Measurements from ENCODE around the gene FNDC8. TPM values are rescaled to one million over a fixed set of nuclear protein-coding genes. Genes with fewer than 3 reads are reported as not detected.
"Not testable (repeated sequence)": the region's sequence is repeated elsewhere in the genome, so short reads cannot be mapped to it uniquely, and the experiment has no call there.

Gene FNDC8
- total and polyA plus RNA-seq, 4 donors, result 0.19 to 0.24 TPM; not detected in 2

GRCh38 chr17:35151080-35151479, 29.7 kb downstream of the FNDC8 start:
- H3K4me3 ChIP-seq (ENCODE audit: low read depth, low read length); H3K27me3 ChIP-seq (ENCODE audit: control insufficient read depth, insufficient read depth, low read length); H3K27ac ChIP-seq (ENCODE audit: low read depth, low read length); H3K4me1 ChIP-seq (ENCODE audit: control insufficient read depth, insufficient read depth, low read length); H3K9me3 ChIP-seq (ENCODE audit: control insufficient read depth, insufficient read depth, low read length); DNase-seq (ENCODE audit: low read depth in 4 of 6, low spot score in 6 of 6); H3K36me3 ChIP-seq (ENCODE audit: control insufficient read depth, insufficient read depth, low read length): not testable (repeated sequence)
- WGBS (ENCODE audit: insufficient coverage), result 91% methylated on average over 22 of the region's 29 CpGs

- Histone ChIP-seq H3K9me3 (ENCODE audit: control insufficient read depth, insufficient read depth, low read length) (no peaks in the 10 kb centered on the region), H3K4me3 (ENCODE audit: low read depth, low read length) (no peak overlapping the region), H3K4me1 (ENCODE audit: control insufficient read depth, insufficient read depth, low read length) (no peaks in the 10 kb centered on the region), H3K36me3 (ENCODE audit: control insufficient read depth, insufficient read depth, low read length) (no peaks in the 10 kb centered on the region), H3K27ac (ENCODE audit: low read depth, low read length) (no peak overlapping the region), H3K27me3 (ENCODE audit: control insufficient read depth, insufficient read depth, low read length) (no peaks in the 10 kb centered on the region)
- 79% methylated on average over 4 of the region's 13 CpGs for WGBS (ENCODE audit: insufficient coverage)
- DNase-seq (ENCODE audit: low read depth in 4 of 6, low spot score in 6 of 6), result peak in 2 of 6 donors; percentile 13 to 15
These were observed 31.2 kb downstream of the FNDC8 start for GRCh38 chr17:35152421-35153140.

- DNase-seq (ENCODE audit: low read depth in 4 of 6, low spot score in 6 of 6), result peak in 1 of 6 donors; percentile 28
- Histone ChIP-seq H3K4me1 (ENCODE audit: control insufficient read depth, insufficient read depth, low read length) (no peaks in the 10 kb centered on the region), H3K9me3 (ENCODE audit: control insufficient read depth, insufficient read depth, low read length) (no peaks in the 10 kb centered on the region), H3K27me3 (ENCODE audit: control insufficient read depth, insufficient read depth, low read length) (no peaks in the 10 kb centered on the region), H3K4me3 (ENCODE audit: low read depth, low read length) (no peak overlapping the region), H3K36me3 (ENCODE audit: control insufficient read depth, insufficient read depth, low read length) (no peaks in the 10 kb centered on the region), H3K27ac (ENCODE audit: low read depth, low read length) (no peak overlapping the region)
- 90% methylated on average over 13 of the region's 13 CpGs for WGBS (ENCODE audit: insufficient coverage)
These were observed 33.1 kb downstream of the FNDC8 start for GRCh38 chr17:35154196-35155165.

- no peak overlapping the region for H3K27ac ChIP-seq (ENCODE audit: low read depth, low read length)
- 96% methylated on average over 5 of the region's 7 CpGs for WGBS (ENCODE audit: insufficient coverage)
- H3K4me1 ChIP-seq (ENCODE audit: control insufficient read depth, insufficient read depth, low read length), result no peaks in the 10 kb centered on the region
- no peak for DNase-seq (ENCODE audit: low read depth in 4 of 6, low spot score in 6 of 6)
- no peaks in the 10 kb centered on the region for H3K27me3 ChIP-seq (ENCODE audit: control insufficient read depth, insufficient read depth, low read length)
- H3K36me3 ChIP-seq (ENCODE audit: control insufficient read depth, insufficient read depth, low read length), result no peaks in the 10 kb centered on the region
- H3K4me3 ChIP-seq (ENCODE audit: low read depth, low read length), result no peak overlapping the region
- H3K9me3 ChIP-seq (ENCODE audit: control insufficient read depth, insufficient read depth, low read length), result no peaks in the 10 kb centered on the region
These were observed 33.8 kb downstream of the FNDC8 start for GRCh38 chr17:35155246-35155645.

- no peaks in the 10 kb centered on the region for H3K36me3 ChIP-seq (ENCODE audit: control insufficient read depth, insufficient read depth, low read length)
- H3K27me3 ChIP-seq (ENCODE audit: control insufficient read depth, insufficient read depth, low read length), result peaks cover 10% of the 10 kb centered on the region
- H3K27ac ChIP-seq (ENCODE audit: low read depth, low read length), result no peak overlapping the region
- no peak overlapping the region for H3K4me3 ChIP-seq (ENCODE audit: low read depth, low read length)
- H3K4me1 ChIP-seq (ENCODE audit: control insufficient read depth, insufficient read depth, low read length), result no peaks in the 10 kb centered on the region
- no peak for DNase-seq (ENCODE audit: low read depth in 4 of 6, low spot score in 6 of 6)
- WGBS (ENCODE audit: insufficient coverage), result 94% methylated on average over 2 of the region's 2 CpGs
- no peaks in the 10 kb centered on the region for H3K9me3 ChIP-seq (ENCODE audit: control insufficient read depth, insufficient read depth, low read length)
These were observed 38.5 kb downstream of the FNDC8 start for GRCh38 chr17:35159940-35160339.

GRCh38 chr17:35160354-35161201, 39.2 kb downstream of the FNDC8 start:
- no peaks in the 10 kb centered on the region for H3K9me3 ChIP-seq (ENCODE audit: control insufficient read depth, insufficient read depth, low read length)
- DNase-seq (ENCODE audit: low read depth in 4 of 6, low spot score in 6 of 6), result no peak
- peaks cover 10% of the 10 kb centered on the region for H3K27me3 ChIP-seq (ENCODE audit: control insufficient read depth, insufficient read depth, low read length)
- H3K4me3 ChIP-seq (ENCODE audit: low read depth, low read length), result no peak overlapping the region
- H3K27ac ChIP-seq (ENCODE audit: low read depth, low read length), result no peak overlapping the region
- no peaks in the 10 kb centered on the region for H3K4me1 ChIP-seq (ENCODE audit: control insufficient read depth, insufficient read depth, low read length)
- no peaks in the 10 kb centered on the region for H3K36me3 ChIP-seq (ENCODE audit: control insufficient read depth, insufficient read depth, low read length)
- WGBS (ENCODE audit: insufficient coverage), result 86% methylated on average over 8 of the region's 13 CpGs

- H3K4me1 ChIP-seq (ENCODE audit: control insufficient read depth, insufficient read depth, low read length), result no peaks in the 10 kb centered on the region
- 88% methylated on average over 2 of the region's 3 CpGs for WGBS (ENCODE audit: insufficient coverage)
These were observed 39.9 kb downstream of the FNDC8 start for GRCh38 chr17:35161281-35161761.

GRCh38 chr17:35162755-35163154, 41.3 kb downstream of the FNDC8 start:
- Histone ChIP-seq H3K27me3 (ENCODE audit: control insufficient read depth, insufficient read depth, low read length) (peaks cover 10% of the 10 kb centered on the region), H3K9me3 (ENCODE audit: control insufficient read depth, insufficient read depth, low read length) (no peaks in the 10 kb centered on the region), H3K36me3 (ENCODE audit: control insufficient read depth, insufficient read depth, low read length) (no peaks in the 10 kb centered on the region), H3K4me3 (ENCODE audit: low read depth, low read length) (no peak overlapping the region), H3K4me1 (ENCODE audit: control insufficient read depth, insufficient read depth, low read length) (no peaks in the 10 kb centered on the region), H3K27ac (ENCODE audit: low read depth, low read length) (no peak overlapping the region)
- 82% methylated on average over 2 of the region's 4 CpGs for WGBS (ENCODE audit: insufficient coverage)
- DNase-seq (ENCODE audit: low read depth in 4 of 6, low spot score in 6 of 6), result no peak

More at GRCh38 chr17:35161281-35161761, 39.9 kb downstream of the FNDC8 start:
- no peak overlapping the region for H3K27ac ChIP-seq (ENCODE audit: low read depth, low read length)
- no peaks in the 10 kb centered on the region for H3K36me3 ChIP-seq (ENCODE audit: control insufficient read depth, insufficient read depth, low read length)
- no peaks in the 10 kb centered on the region for H3K9me3 ChIP-seq (ENCODE audit: control insufficient read depth, insufficient read depth, low read length)
- H3K27me3 ChIP-seq (ENCODE audit: control insufficient read depth, insufficient read depth, low read length), result peaks cover 10% of the 10 kb centered on the region
- no peak for DNase-seq (ENCODE audit: low read depth in 4 of 6, low spot score in 6 of 6)
- H3K4me3 ChIP-seq (ENCODE audit: low read depth, low read length), result no peak overlapping the region

- WGBS (ENCODE audit: insufficient coverage), result no CpG with 5 or more reads among the region's 7 CpGs
- Histone ChIP-seq H3K27me3 (ENCODE audit: control insufficient read depth, insufficient read depth, low read length) (peaks cover 10% of the 10 kb centered on the region), H3K4me3 (ENCODE audit: low read depth, low read length) (no peak overlapping the region), H3K36me3 (ENCODE audit: control insufficient read depth, insufficient read depth, low read length) (no peaks in the 10 kb centered on the region), H3K4me1 (ENCODE audit: control insufficient read depth, insufficient read depth, low read length) (no peaks in the 10 kb centered on the region), H3K9me3 (ENCODE audit: control insufficient read depth, insufficient read depth, low read length) (no peaks in the 10 kb centered on the region), H3K27ac (ENCODE audit: low read depth, low read length) (no peak overlapping the region)
- no peak for DNase-seq (ENCODE audit: low read depth in 4 of 6, low spot score in 6 of 6)
These were observed 42.5 kb downstream of the FNDC8 start for GRCh38 chr17:35163886-35164285.

All from spinal cord (tissue), 10 donors.